ENCODE results near the gene ZNF627.
"Not testable (repeated sequence)": the region's sequence is repeated elsewhere in the genome, so short reads cannot be mapped to it uniquely, and the experiment has no call there.

ZNF627 gene

DNA sequence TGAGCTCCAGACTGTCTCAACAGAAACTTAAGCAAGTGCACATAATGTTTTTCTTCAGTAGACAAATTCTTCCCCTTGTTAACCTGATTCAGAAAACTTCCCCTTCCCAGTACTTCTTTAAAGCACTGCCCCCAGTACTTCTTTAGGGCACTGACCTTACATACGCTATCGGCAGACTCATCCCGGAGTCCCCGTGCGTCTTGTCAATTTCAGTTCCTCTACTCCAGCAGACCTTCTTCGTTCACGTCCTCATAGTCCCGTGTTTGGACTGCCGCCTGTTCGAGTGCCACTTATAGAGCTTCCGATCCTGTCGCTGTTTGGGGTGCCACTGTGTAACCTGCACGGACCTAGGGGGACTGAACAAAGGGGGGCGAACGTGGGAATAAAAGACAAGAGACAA, 29.0 kb downstream of the ZNF627 start:
- TF ChIP-seq, protein P1, sequence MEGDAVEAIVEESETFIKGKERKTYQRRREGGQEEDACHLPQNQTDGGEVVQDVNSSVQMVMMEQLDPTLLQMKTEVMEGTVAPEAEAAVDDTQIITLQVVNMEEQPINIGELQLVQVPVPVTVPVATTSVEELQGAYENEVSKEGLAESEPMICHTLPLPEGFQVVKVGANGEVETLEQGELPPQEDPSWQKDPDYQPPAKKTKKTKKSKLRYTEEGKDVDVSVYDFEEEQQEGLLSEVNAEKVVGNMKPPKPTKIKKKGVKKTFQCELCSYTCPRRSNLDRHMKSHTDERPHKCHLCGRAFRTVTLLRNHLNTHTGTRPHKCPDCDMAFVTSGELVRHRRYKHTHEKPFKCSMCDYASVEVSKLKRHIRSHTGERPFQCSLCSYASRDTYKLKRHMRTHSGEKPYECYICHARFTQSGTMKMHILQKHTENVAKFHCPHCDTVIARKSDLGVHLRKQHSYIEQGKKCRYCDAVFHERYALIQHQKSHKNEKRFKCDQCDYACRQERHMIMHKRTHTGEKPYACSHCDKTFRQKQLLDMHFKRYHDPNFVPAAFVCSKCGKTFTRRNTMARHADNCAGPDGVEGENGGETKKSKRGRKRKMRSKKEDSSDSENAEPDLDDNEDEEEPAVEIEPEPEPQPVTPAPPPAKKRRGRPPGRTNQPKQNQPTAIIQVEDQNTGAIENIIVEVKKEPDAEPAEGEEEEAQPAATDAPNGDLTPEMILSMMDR (IDR thresholded peaks at IDR 0.05; ENCODE audit: borderline replicate concordance, extremely low read depth, low read length, poor library complexity, severe bottlenecking), result no peak
- TF ChIP-seq EZH2 (IDR thresholded peaks at IDR 0.05; ENCODE audit: borderline replicate concordance, low read depth, low read length, severe bottlenecking), result no peak
- H3K4me3 ChIP-seq (ENCODE audit: low read depth in 1 of 2, low read length in 2 of 2), result no peak overlapping the region
- no peaks in the 10 kb centered on the region for H3K27me3 ChIP-seq (ENCODE audit: insufficient read depth, low read length, poor library complexity)
- H3K27ac ChIP-seq (ENCODE audit: low read length), result no peak overlapping the region
- DNase-seq (no peak), ATAC-seq (ENCODE audit: insufficient read depth, low read depth) (no peak)
- no peak overlapping the region for H3K9ac ChIP-seq (ENCODE audit: low read depth, low read length)
- H3K36me3 ChIP-seq (ENCODE audit: insufficient read depth, low read length), result no peaks in the 10 kb centered on the region; the same call in 1 of the 2 replicates
- no peak overlapping the region for H2AFZ ChIP-seq (ENCODE audit: low read depth, low read length)
- no peaks in the 10 kb centered on the region for H3K79me2 ChIP-seq (ENCODE audit: insufficient read depth, low read length)
- H3K4me1 ChIP-seq (ENCODE audit: insufficient read depth, low read length), result peaks cover 18% of the 10 kb centered on the region
- H3K9me3 ChIP-seq (ENCODE audit: insufficient read depth, low read length, severe bottlenecking), result no peaks in the 10 kb centered on the region
- no peak overlapping the region for H3K4me2 ChIP-seq (ENCODE audit: insufficient read depth, low read length)
- no peaks in the 10 kb centered on the region for H4K20me1 ChIP-seq (ENCODE audit: insufficient read depth, low read length)

DNA sequence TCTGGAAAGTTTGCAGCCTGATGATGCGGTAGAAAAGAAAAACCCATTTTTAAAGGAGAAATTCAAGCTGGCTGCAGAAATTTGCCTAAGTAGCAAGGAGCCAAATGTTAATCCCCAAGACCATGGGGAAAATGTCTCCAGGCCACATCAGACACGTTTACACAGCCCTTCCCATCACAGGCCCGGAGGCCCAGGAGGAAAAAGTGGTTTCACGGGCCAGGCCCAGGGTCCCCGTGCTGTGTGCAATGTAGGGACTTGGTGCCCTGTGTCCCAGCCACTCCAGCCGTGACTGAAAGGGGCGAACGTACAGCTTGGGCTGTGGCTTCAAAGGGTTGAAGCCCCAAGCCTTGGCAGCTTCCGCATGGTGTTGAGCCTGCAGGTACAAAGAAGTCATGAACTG, 35.9 kb downstream of the ZNF627 start:
- DNase-seq, result no peak
- H3K4me3 ChIP-seq (ENCODE audit: low read depth in 1 of 2, low read length in 2 of 2), result no peak overlapping the region
- no peaks in the 10 kb centered on the region for H3K27me3 ChIP-seq (ENCODE audit: insufficient read depth, low read length, poor library complexity)
- H3K79me2 ChIP-seq (ENCODE audit: insufficient read depth, low read length), result no peaks in the 10 kb centered on the region
- H3K36me3 ChIP-seq (ENCODE audit: insufficient read depth, low read length), result no peaks in the 10 kb centered on the region
- no peaks in the 10 kb centered on the region for H3K4me1 ChIP-seq (ENCODE audit: insufficient read depth, low read length)
- no peaks in the 10 kb centered on the region for H4K20me1 ChIP-seq (ENCODE audit: insufficient read depth, low read length)
- no peak overlapping the region for H2AFZ ChIP-seq (ENCODE audit: low read depth, low read length)
- TF ChIP-seq, protein P1 (IDR thresholded peaks at IDR 0.05; ENCODE audit: borderline replicate concordance, extremely low read depth, low read length, poor library complexity, severe bottlenecking), result no peak
- TF ChIP-seq EZH2 (IDR thresholded peaks at IDR 0.05; ENCODE audit: borderline replicate concordance, low read depth, low read length, severe bottlenecking), result no peak
- peaks cover 3% of the 10 kb centered on the region for H3K9me3 ChIP-seq (ENCODE audit: insufficient read depth, low read length, severe bottlenecking)
- no peak for ATAC-seq (ENCODE audit: insufficient read depth, low read depth)
- no peak overlapping the region for H3K27ac ChIP-seq (ENCODE audit: low read length)
- H3K4me2 ChIP-seq (ENCODE audit: insufficient read depth, low read length), result no peak overlapping the region
- no peak overlapping the region for H3K9ac ChIP-seq (ENCODE audit: low read depth, low read length)

DNA sequence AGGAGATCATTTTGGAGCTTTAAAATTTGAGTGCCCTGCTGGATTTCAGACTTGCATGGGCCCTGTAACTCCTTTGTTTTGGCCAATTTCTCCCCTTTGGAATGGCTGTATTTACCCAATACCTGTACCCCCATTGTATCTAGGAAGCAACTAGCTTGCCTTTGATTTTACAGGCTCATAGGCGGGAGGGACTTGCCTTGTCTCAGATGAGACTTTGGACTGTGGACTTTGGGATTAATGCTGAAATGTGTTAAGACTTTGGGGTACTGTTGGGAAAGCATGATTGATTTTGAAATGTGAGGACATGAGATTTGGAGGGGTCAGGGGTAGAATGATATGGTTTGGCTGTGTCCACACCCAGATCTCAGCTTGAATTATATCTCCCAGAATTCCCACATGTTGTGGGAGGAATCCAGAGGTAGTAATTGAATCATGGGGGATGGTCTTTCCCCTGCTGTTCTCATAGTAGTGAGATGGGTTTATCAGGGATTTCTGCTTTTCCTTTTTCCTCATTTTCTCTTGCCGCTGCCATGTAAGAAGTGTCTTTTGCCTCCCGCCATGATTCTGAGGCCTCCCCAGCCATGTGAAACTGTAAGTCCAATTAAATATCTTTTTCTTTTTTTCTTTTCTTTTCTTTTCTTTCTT, 36.9 kb downstream of the ZNF627 start:
- DNase-seq; H3K4me3 ChIP-seq (ENCODE audit: low read depth in 1 of 2, low read length in 2 of 2); H3K27me3 ChIP-seq (ENCODE audit: insufficient read depth, low read length, poor library complexity); H3K27ac ChIP-seq (ENCODE audit: low read length); H4K20me1 ChIP-seq (ENCODE audit: insufficient read depth, low read length); ATAC-seq (ENCODE audit: insufficient read depth, low read depth); H3K9ac ChIP-seq (ENCODE audit: low read depth, low read length); H3K36me3 ChIP-seq (ENCODE audit: insufficient read depth, low read length); H3K9me3 ChIP-seq (ENCODE audit: insufficient read depth, low read length, severe bottlenecking); H3K4me2 ChIP-seq (ENCODE audit: insufficient read depth, low read length); H3K79me2 ChIP-seq (ENCODE audit: insufficient read depth, low read length); H3K4me1 ChIP-seq (ENCODE audit: insufficient read depth, low read length); H2AFZ ChIP-seq (ENCODE audit: low read depth, low read length): not testable (repeated sequence)

DNA sequence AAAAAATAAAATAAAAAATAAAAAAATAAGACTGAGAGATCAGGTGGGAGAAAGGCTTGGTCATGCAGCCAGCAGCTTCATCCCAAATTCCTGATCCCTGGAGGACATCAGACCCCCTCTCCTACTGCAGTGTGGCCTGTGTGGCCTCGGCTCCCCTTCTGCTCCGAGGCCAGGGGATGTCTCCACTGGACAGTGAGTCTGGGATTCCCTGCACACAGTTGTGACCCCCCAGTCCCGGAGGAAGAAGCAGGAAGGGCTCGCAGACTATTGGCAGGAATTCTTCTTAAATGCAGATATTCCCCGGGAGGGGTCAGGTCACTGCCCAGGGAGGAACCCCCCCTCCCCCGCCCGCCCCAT, 41.9 kb downstream of the ZNF627 start:
- peaks cover 12% of the 10 kb centered on the region for H3K79me2 ChIP-seq (ENCODE audit: insufficient read depth, low read length)
- TF ChIP-seq, protein P1 (IDR thresholded peaks at IDR 0.05; ENCODE audit: borderline replicate concordance, extremely low read depth, low read length, poor library complexity, severe bottlenecking), result no peak
- no peak for TF ChIP-seq EZH2 (IDR thresholded peaks at IDR 0.05; ENCODE audit: borderline replicate concordance, low read depth, low read length, severe bottlenecking)
- peak overlapping the region; percentile 69; the same call in 1 of the 2 replicates for H3K27ac ChIP-seq (ENCODE audit: low read length)
- H3K4me2 ChIP-seq (ENCODE audit: insufficient read depth, low read length), result peak overlapping the region; percentile 97
- peak; percentile 13; the same call in 2 of the 3 replicates for ATAC-seq (ENCODE audit: insufficient read depth, low read depth)
- no peaks in the 10 kb centered on the region for H4K20me1 ChIP-seq (ENCODE audit: insufficient read depth, low read length)
- H3K9me3 ChIP-seq (ENCODE audit: insufficient read depth, low read length, severe bottlenecking), result no peaks in the 10 kb centered on the region
- DNase-seq, result no peak
- H3K9ac ChIP-seq (ENCODE audit: low read depth, low read length), result peak overlapping the region; percentile 93
- no peaks in the 10 kb centered on the region for H3K27me3 ChIP-seq (ENCODE audit: insufficient read depth, low read length, poor library complexity)
- peak overlapping the region; percentile 91 to 96; a peak in 3 of 4 replicates for H3K4me3 ChIP-seq (ENCODE audit: low read depth in 1 of 2, low read length in 2 of 2)
- H2AFZ ChIP-seq (ENCODE audit: low read depth, low read length), result peak overlapping the region; percentile 91
- H3K36me3 ChIP-seq (ENCODE audit: insufficient read depth, low read length), result no peaks in the 10 kb centered on the region; the same call in 1 of the 2 replicates
- peaks cover 20% of the 10 kb centered on the region for H3K4me1 ChIP-seq (ENCODE audit: insufficient read depth, low read length)

Data from DND-41 (cell line).